Hepatocyte (in vitro differentiated cells): ENCODE results near the gene ARRB1. TPM values are rescaled to one million over a fixed set of nuclear protein-coding genes. Genes with fewer than 3 reads are reported as not detected.
"Not testable (repeated sequence)": the region's sequence is repeated elsewhere in the genome, so short reads cannot be mapped to it uniquely, and the experiment has no call there.

Experiments
- DNase-seq: peaks from one replicate; pipeline ENCODE4 v3.0.0-alpha.2; 2016; ENCODE audit warnings: low spot score
- H2AFZ ChIP-seq: fragments of 200-600 bp; sonication (generic); 2 replicates; pipeline ENCODE4 v1.6.0; 2016; ENCODE audit warnings: antibody characterized with exemption, mild to moderate bottlenecking
- H3K27ac ChIP-seq: fragments of 200-600 bp; sonication (generic); 2 replicates; pipeline ENCODE4 v1.5.1; 2016; ENCODE audit warnings: mild to moderate bottlenecking
- H3K27me3 ChIP-seq: fragments of 200-600 bp; sonication (generic); 2 replicates; pipeline ENCODE4 v1.6.1; 2016
- H3K36me3 ChIP-seq: fragments of 200-600 bp; sonication (generic); replicated peaks from 2 replicates; pipeline ENCODE4 v1.5.1; 2016; ENCODE audit warnings: low read depth; ENCODE audit not compliant: insufficient read depth
- H3K4me1 ChIP-seq: fragments of 200-600 bp; sonication (generic); 2 replicates; pipeline ENCODE4 v1.5.1; 2016; ENCODE audit warnings: mild to moderate bottlenecking, moderate library complexity; ENCODE audit not compliant: insufficient read depth
- H3K4me2 ChIP-seq: fragments of 200-600 bp; sonication (generic); 2 replicates; pipeline ENCODE4 v1.6.0; 2016
- H3K4me3 ChIP-seq: fragments of 200-600 bp; sonication (generic); 2 replicates; pipeline ENCODE4 v1.5.1; 2016; ENCODE audit warnings: mild to moderate bottlenecking
- H3K79me2 ChIP-seq: fragments of 200-600 bp; sonication (generic); 2 replicates; pipeline ENCODE4 v1.6.0; 2017; ENCODE audit warnings: mild to moderate bottlenecking
- H3K9me2 ChIP-seq: fragments of 200-600 bp; sonication (generic); replicated peaks from 2 replicates; pipeline ENCODE4 v1.6.0; 2017; ENCODE audit warnings: mild to moderate bottlenecking; ENCODE audit not compliant: insufficient read depth
- H3K9me3 ChIP-seq: fragments of 200-600 bp; sonication (generic); 2 replicates; pipeline ENCODE4 v1.5.1; 2016; ENCODE audit warnings: low read depth, mild to moderate bottlenecking
- H4K20me1 ChIP-seq: fragments of 200-600 bp; sonication (generic); 2 replicates; pipeline ENCODE4 v1.6.0; 2016; ENCODE audit warnings: mild to moderate bottlenecking; ENCODE audit not compliant: insufficient read depth, poor library complexity, severe bottlenecking
- CTCF ChIP-seq: fragments of 200-600 bp; sonication (generic); IDR thresholded peaks from 2 replicates; pipeline ENCODE4 v1.5.1; 2016; ENCODE audit warnings: antibody characterized with exemption, mild to moderate bottlenecking; ENCODE audit not compliant: poor library complexity
- EZH2 ChIP-seq: fragments of 200-600 bp; sonication (generic); IDR thresholded peaks from 2 replicates; pipeline ENCODE4 v1.6.1; 2016; ENCODE audit warnings: antibody characterized with exemption, mild to moderate bottlenecking, borderline replicate concordance
- EZH2phosphoT487 ChIP-seq: fragments of 200-600 bp; sonication (generic); IDR thresholded peaks from one replicate; pipeline ENCODE4 v1.6.1; 2018; ENCODE audit warnings: antibody characterized with exemption, mild to moderate bottlenecking, low read depth, moderate library complexity; ENCODE audit not compliant: unreplicated experiment, severe bottlenecking
- WGBS: methylation state at CpG from one replicate; pipeline ENCODE4 v1.1.6; 2016; ENCODE audit warnings: low lambda C conversion rate; ENCODE audit errors: missing lambda C conversion rate; 5-methylcytosine and 5-hydroxymethylcytosine counted together
- polyA plus RNA-seq: library from polyadenylated mRNA; unstranded; fragments of >200 nt; fragmentation: Nextera tagmentation; extraction: Ambion mirVana; gene quantifications from 2 replicates; pipeline ENCODE4 v1.2.1, GENCODE V29; 2016
- total RNA-seq: library from RNA; depleted of rRNA; stranded (reverse); fragments of >200 nt; gene quantifications from 2 replicates; pipeline ENCODE4 v1.2.3, GENCODE V29; 2014

ARRB1 gene
- total and polyA plus RNA-seq, 2 experiments from 2014 or later: 16.2 to 83.2 TPM

- Histone ChIP-seq H3K4me3 (no peak overlapping the region), H2AFZ (no peak overlapping the region), H3K9me2 (no peaks in the 10 kb centered on the region), H3K27ac (no peak overlapping the region), H3K36me3 (no peaks in the 10 kb centered on the region), H4K20me1 (peaks cover 38% of the 10 kb centered on the region), H3K27me3 (no peaks in the 10 kb centered on the region), H3K9me3 (no peaks in the 10 kb centered on the region), H3K4me2 (no peak overlapping the region), H3K79me2 (peaks cover 78% of the 10 kb centered on the region), H3K4me1 (peaks cover 14% of the 10 kb centered on the region)
- DNase-seq: no peak
- TF ChIP-seq CTCF: no peak
- TF ChIP-seq EZH2phosphoT487: no peak
- no peak for TF ChIP-seq EZH2
- WGBS: 65% methylated on average over 3 of the region's 3 CpGs
Observed at GRCh38 chr11:75307058-75307457, 44.4 kb downstream of the ARRB1 start.

GRCh38 chr11:75306529-75306928, 44.9 kb downstream of the ARRB1 start:
- H3K36me3 ChIP-seq: no peaks in the 10 kb centered on the region
- no peaks in the 10 kb centered on the region for H3K9me2 ChIP-seq
- peaks cover 9% of the 10 kb centered on the region for H3K4me1 ChIP-seq
- no peak overlapping the region for H3K4me2 ChIP-seq
- no peak overlapping the region for H2AFZ ChIP-seq
- H3K27me3 ChIP-seq: no peaks in the 10 kb centered on the region
- no peak overlapping the region for H3K27ac ChIP-seq
- peaks cover 78% of the 10 kb centered on the region for H3K79me2 ChIP-seq
- 89% methylated on average over 10 of the region's 10 CpGs for WGBS
- no peaks in the 10 kb centered on the region for H3K9me3 ChIP-seq
- H3K4me3 ChIP-seq: no peak overlapping the region
- TF ChIP-seq EZH2phosphoT487: no peak
- no peak for TF ChIP-seq EZH2
- no peak for TF ChIP-seq CTCF
- peaks cover 37% of the 10 kb centered on the region for H4K20me1 ChIP-seq
- DNase-seq: no peak

- H3K9me3 ChIP-seq: no peaks in the 10 kb centered on the region
- WGBS: 91% methylated on average over 6 of the region's 6 CpGs
- peaks cover 34% of the 10 kb centered on the region for H4K20me1 ChIP-seq
- H3K36me3 ChIP-seq: no peaks in the 10 kb centered on the region
- H3K4me1 ChIP-seq: peaks cover 5% of the 10 kb centered on the region
- H3K27me3 ChIP-seq: no peaks in the 10 kb centered on the region
- H3K27ac ChIP-seq: no peak overlapping the region
- H3K9me2 ChIP-seq: no peaks in the 10 kb centered on the region
- H3K4me2 ChIP-seq: no peak overlapping the region
- peaks cover 74% of the 10 kb centered on the region for H3K79me2 ChIP-seq
- no peak overlapping the region for H3K4me3 ChIP-seq
- TF ChIP-seq CTCF: no peak
- TF ChIP-seq EZH2phosphoT487: no peak
- TF ChIP-seq EZH2: no peak
- H2AFZ ChIP-seq: no peak overlapping the region
- no peak for DNase-seq
Observed at GRCh38 chr11:75305993-75306392, 45.5 kb downstream of the ARRB1 start.

- H3K36me3 ChIP-seq: no peaks in the 10 kb centered on the region
- DNase-seq: no peak
- H2AFZ ChIP-seq: no peak overlapping the region
- TF ChIP-seq CTCF: no peak
- no peak for TF ChIP-seq EZH2
- no peak for TF ChIP-seq EZH2phosphoT487
- H3K4me3 ChIP-seq: no peak overlapping the region
- no peaks in the 10 kb centered on the region for H3K9me3 ChIP-seq
- H3K27ac ChIP-seq: no peak overlapping the region
- no peaks in the 10 kb centered on the region for H3K27me3 ChIP-seq
- H3K79me2 ChIP-seq: peaks cover 69% of the 10 kb centered on the region
- H4K20me1 ChIP-seq: peaks cover 34% of the 10 kb centered on the region
- 86% methylated on average over 3 of the region's 3 CpGs for WGBS
- no peaks in the 10 kb centered on the region for H3K9me2 ChIP-seq
- peaks cover 5% of the 10 kb centered on the region for H3K4me1 ChIP-seq
- H3K4me2 ChIP-seq: no peak overlapping the region
Observed at GRCh38 chr11:75305452-75305851, 46.0 kb downstream of the ARRB1 start.

GRCh38 chr11:75304941-75305340, 46.5 kb downstream of the ARRB1 start:
- 85% methylated on average over 4 of the region's 4 CpGs for WGBS
- Histone ChIP-seq H4K20me1 (peaks cover 37% of the 10 kb centered on the region), H3K79me2 (peaks cover 68% of the 10 kb centered on the region)
- not testable (repeated sequence) for H3K27ac ChIP-seq, H3K9me3 ChIP-seq, H3K4me1 ChIP-seq, H3K9me2 ChIP-seq, DNase-seq, H3K4me3 ChIP-seq, H2AFZ ChIP-seq, H3K27me3 ChIP-seq, H3K4me2 ChIP-seq, H3K36me3 ChIP-seq
